HS-5 (cell line): ENCODE data around the gene SELE.

Experiments
- DNase-seq: peaks from one replicate; pipeline ENCODE4 v3.0.0-alpha.2; 2012; ENCODE audit warnings: low read depth

The SELE gene

GRCh38 chr1:169733924-169734323 is at the start of gene SELE:
SELE (minus strand) TSS chr1:169734079; CDS start chr1:169733612, 467 bp downstream.
- DNase-seq: no peak

GRCh38 chr1:169782596-169782995 is 48.7 kb upstream of the SELE start:
- DNase-seq: no peak

GRCh38 chr1:169779970-169780369 is 46.1 kb upstream of the SELE start:
- DNase-seq: no peak

GRCh38 chr1:169779150-169779549 is 45.3 kb upstream of the SELE start:
- no peak for DNase-seq

- DNase-seq: no peak
Observed at GRCh38 chr1:169776440-169776839, 42.6 kb upstream of the SELE start.

GRCh38 chr1:169768161-169768560 is 34.3 kb upstream of the SELE start:
- DNase-seq: no peak

GRCh38 chr1:169765580-169766331 is 31.9 kb upstream of the SELE start:
- no peak for DNase-seq

- DNase-seq: no peak
Observed at GRCh38 chr1:169764919-169765318, 31.0 kb upstream of the SELE start.

- DNase-seq: no peak
Observed at GRCh38 chr1:169762699-169763098, 28.8 kb upstream of the SELE start.

GRCh38 chr1:169759038-169759437 is 25.2 kb upstream of the SELE start:
- DNase-seq: no peak

GRCh38 chr1:169753549-169753948 is 19.7 kb upstream of the SELE start:
- no peak for DNase-seq

- no peak for DNase-seq
Observed at GRCh38 chr1:169750041-169750440, 16.2 kb upstream of the SELE start.

GRCh38 chr1:169746550-169746949 is 12.7 kb upstream of the SELE start:
- DNase-seq: no peak

GRCh38 chr1:169745015-169745861 is 11.4 kb upstream of the SELE start:
- no peak for DNase-seq

- peak; percentile 49 for DNase-seq
Observed at GRCh38 chr1:169741666-169742394, 8.0 kb upstream of the SELE start.

GRCh38 chr1:169739980-169740379 is 6.1 kb upstream of the SELE start:
- no peak for DNase-seq

GRCh38 chr1:169731446-169731845 is 2.4 kb downstream of the SELE start:
- no peak for DNase-seq

GRCh38 chr1:169729991-169730390 is 3.9 kb downstream of the SELE start:
- no peak for DNase-seq

GRCh38 chr1:169727307-169727706 is 6.6 kb downstream of the SELE start:
- DNase-seq: no peak

GRCh38 chr1:169726851-169727250 is 7.0 kb downstream of the SELE start:
- no peak for DNase-seq

- DNase-seq: no peak
Observed at GRCh38 chr1:169725930-169726329, 7.9 kb downstream of the SELE start.

GRCh38 chr1:169724168-169724567 is 9.7 kb downstream of the SELE start:
- no peak for DNase-seq

- DNase-seq: no peak
Observed at GRCh38 chr1:169723763-169724162, 10.1 kb downstream of the SELE start.
